ENCODE data around the gene FSTL3.
A peak's percentile ranks its signal among the peaks of the same experiment; 100 is the strongest.
"Not testable (repeated sequence)": the region's sequence is repeated elsewhere in the genome, so short reads cannot be mapped to it uniquely, and the experiment has no call there.

FSTL3 gene

GRCh38 chr19:680287-681028 is 4.3 kb downstream of the FSTL3 start:
- DNase-seq = peak; percentile 69 to 100 (median 99)

- DNase-seq = peak in 6 of 56 donors; percentile 47 to 84 (median 70)
These were observed 5.1 kb downstream of the FSTL3 start for GRCh38 chr19:681029-682019.

DNA sequence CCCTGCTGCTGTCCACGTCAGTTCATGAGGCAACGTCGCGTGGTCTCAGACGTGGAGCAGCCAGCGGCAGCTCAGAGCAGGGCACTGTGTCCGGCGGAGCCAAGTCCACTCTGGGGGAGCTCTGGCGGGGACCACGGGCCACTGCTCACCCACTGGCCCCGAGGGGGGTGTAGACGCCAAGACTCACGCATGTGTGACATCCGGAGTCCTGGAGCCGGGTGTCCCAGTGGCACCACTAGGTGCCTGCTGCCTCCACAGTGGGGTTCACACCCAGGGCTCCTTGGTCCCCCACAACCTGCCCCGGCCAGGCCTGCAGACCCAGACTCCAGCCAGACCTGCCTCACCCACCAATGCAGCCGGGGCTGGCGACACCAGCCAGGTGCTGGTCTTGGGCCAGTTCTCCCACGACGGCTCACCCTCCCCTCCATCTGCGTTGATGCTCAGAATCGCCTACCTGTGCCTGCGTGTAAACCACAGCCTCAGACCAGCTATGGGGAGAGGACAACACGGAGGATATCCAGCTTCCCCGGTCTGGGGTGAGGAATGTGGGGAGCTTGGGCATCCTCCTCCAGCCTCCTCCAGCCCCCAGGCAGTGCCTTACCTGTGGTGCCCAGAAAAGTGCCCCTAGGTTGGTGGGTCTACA is 6.6 kb downstream of the FSTL3 start:
- DNase-seq = no peak

DNA sequence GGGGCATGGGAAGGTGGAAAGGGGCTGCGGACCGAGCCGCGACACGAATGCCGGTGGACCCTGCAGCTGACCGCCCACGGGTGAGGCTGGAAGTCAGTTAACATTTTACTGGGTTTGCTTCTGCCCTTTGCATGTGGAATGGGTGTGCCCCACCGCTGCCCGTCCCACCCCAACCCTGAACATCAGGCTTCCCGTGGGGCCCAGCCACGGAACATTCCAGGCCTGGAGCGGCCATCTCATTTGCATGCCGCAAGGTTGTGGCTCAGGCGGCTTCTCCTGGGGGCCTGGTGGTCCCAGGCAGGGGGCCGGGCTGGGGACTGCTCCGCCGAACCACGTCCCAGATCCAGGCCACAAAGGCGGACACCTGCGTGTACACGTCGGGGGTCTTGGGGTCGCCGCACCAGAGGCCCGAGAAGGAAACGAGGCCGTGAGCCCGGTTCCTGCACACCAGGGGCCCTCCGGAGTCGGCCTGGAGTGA is 9.3 kb downstream of the FSTL3 start:
- DNase-seq = no peak

DNA sequence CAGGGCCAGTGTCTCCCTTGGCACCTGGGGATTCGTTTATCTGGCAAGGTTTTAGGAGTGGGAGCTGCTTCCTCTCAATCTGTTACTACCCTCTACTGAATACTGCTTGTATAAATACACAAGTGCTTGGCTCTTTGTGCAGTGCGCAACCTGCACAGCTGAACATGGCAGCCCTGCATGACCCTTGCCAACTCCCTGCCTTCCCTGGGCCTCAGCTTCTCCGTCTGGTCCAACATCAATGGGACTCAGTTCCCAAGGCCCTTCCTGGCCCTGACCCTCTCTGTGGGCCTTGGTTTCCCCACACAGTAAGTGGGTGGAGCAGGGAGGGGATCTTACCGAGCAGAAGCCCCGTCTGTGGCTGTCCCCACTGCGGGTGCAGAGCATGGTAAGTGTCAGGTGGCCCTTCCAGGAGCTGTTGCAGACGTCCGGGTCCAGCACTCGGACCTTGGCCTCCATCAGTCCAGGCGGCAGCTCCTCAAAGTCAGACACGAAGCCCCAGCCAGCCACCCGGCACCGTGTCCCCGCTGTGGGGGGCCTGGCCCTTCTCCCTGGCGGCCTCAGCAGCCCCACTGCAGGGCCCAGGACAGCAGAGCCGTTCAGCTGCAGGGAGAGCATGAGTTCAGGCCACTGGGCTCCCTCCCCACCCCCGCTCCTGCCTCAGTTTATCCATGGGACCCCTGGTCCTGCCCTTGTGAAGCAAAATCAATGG is 10.6 kb downstream of the FSTL3 start:
- DNase-seq = no peak

DNA sequence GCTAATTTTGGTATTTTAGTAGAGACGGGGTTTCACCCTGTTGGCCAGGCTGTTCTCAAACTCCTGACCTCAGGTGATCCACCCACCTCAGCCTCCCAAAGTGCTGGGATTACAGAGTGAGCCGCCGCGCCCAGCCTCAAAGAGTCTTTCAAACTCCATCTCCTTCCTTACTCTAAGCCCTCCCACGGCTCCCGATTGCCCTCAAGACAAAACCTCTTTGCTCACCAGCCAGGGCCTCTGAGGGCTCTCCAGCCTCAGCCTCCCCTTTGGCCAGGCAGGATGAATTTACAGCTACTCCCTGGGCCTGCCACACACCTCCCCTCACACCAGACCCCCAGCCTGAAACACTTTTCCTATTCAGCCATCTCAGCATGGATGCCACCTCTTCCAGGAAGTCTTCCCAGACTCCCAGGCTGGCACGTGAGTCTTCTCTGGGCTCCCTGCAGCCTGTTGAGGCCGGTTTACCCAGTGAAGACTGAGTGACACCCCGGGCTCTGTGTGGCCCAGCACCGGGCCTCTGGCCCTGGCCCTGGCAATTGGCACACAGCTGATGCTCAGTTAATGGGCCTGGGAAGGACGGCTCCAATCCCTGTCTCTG is 11.5 kb downstream of the FSTL3 start:
- DNase-seq = no peak

- no peak for DNase-seq
These were observed 12.0 kb downstream of the FSTL3 start for GRCh38 chr19:688214-688613.

DNA sequence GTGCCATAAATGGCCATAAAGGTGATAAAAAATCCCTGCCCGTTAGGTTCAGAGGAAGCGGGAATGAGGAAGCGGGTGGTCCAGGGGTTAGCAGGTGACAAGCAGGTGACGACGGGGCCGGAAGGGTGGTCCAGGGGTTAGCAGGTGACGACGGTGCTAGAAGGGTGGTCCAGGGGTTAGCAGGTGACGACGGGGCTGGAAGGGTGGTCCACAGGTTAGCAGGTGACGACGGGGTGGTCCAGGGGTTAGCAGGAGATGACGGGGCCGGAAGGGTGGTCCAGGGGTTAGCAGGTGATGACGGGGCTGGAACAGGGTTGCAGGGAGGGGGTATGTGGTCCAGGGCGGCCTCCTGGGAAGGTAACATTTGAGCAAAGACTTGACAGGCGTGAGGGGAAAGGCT is 12.8 kb downstream of the FSTL3 start:
- DNase-seq = no peak

- no peak for DNase-seq
These were observed 14.0 kb downstream of the FSTL3 start for GRCh38 chr19:690203-690602.

DNA sequence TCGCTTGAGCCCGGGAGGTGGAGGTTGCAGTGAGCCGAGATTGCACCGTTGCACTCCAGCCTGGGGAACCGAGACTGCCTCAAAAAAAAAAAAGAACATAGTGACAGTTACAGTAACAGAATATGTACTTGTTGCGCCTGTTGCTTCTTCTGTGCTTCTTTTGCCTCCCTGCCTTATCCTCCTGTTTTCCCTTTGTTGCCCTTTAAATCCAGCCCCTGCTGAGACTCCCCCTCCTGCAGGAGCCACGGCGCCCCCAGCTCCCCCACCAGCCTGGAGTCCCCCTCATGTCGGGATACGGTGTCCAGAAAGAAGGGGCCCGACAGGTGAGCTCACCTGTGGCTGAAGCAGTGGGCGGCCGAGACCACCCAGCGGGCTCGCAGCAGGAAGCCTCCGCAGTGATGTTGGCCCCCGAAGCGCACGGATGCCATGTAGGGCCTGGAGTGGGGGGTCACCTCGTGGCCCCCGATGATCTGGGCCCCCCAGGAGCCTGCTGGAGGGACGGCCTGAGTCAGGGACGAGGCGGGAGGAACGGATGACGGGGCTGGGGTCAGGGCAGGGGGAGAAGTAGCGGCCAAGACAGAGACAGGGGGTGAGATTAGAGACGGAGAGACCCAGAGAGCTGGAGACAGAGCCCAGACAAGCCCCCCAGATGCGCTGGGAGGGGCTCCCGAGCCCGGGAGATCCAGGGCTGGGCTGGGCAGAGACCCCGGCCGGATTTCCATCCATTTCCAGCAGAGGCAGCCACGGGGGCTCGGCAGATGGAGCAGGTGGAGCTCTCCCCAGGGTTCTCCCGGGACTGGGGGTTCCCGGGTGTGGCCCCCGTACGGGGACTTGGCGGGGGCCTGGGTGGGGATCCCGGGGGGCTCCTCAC is 18.5 kb downstream of the FSTL3 start:
- DNase-seq = no peak

DNA sequence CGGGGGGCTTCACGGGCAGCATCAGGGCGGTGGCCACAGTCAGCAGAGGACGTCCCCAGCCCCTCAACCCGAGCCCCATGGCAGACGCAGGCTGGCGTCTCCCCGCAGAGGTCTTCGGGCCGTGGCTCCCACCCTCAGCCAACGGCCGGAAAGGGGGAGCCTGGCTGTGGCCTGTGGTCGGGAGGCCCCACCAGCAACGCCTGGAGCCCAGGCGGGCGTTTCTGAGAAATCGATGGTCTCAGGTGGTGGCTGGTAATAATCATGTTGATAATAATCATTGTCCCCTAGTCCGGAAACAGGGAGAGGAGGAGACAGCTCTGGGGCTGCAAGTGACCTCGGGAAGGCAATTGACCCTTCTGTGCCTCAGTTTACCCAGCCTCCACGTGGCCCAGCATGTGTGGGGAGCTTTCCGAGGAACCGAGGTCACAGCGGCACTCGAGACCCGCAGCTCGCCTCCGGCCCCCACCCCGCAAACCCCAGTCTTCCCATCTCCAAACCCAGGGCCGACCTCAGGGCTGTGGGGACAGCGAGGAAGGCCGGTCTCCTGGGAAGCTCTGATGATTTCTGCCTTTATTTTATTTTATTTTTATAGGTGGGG is 19.3 kb downstream of the FSTL3 start, which contains the start of gene PRSS57:
Gene PRSS57 (minus strand): TSS at position 101 of the 598 bp plus-strand sequence. CDS start 22 bp downstream, at position 79.
- DNase-seq = no peak

DNA sequence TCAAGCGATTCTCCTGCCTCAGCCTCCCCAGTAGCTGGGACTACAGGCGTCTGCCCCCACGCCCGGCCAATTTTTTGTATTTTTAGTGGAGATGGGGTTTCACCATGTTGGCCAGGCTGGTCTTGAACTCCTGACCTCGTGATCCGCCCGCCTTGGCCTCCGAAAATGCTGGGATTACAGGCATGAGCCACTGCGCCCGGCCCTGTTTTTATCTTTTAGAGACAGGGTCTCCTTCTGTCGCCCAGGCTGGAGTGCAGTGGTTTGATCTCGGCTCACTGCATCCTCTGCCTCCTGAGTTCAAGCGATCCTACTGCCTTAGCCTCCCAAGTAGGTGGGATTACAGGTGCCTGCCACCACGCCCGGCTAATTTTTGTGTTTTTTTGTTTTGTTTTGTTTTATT is 22.3 kb downstream of the FSTL3 start:
- DNase-seq = not testable (repeated sequence)

GRCh38 chr19:699885-700284 is 23.7 kb downstream of the FSTL3 start:
- not testable (repeated sequence) for DNase-seq

GRCh38 chr19:702847-703246 is 26.7 kb downstream of the FSTL3 start:
- not testable (repeated sequence) for DNase-seq

- DNase-seq = no peak
These were observed 27.1 kb downstream of the FSTL3 start for GRCh38 chr19:703329-703650.

GRCh38 chr19:703651-704446 is 27.7 kb downstream of the FSTL3 start:
- DNase-seq = peak in 11 of 56 donors; percentile 10 to 76 (median 23)

DNA sequence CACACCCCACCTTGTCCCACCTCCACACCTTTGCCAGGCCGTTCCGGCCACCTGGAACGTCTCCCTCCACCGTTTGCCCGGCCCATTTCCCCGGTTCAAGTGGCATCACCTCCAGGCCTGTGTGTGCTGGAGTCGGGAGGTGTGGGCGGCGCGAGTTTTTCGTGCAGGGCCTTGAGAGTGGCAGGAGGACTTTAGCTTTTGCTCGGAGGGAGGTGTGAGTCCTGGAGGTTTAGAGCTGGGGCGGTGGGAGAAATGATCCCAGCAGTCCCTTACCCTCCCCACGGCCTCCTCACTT is 28.2 kb downstream of the FSTL3 start:
- no peak for DNase-seq

Data from amygdala (tissue), 56 donors.